HG02852 (cell line): ENCODE results near the gene MYRFL.
"Not testable (repeated sequence)": the region's sequence is repeated elsewhere in the genome, so short reads cannot be mapped to it uniquely, and the experiment has no call there.

Experiments used
- ATAC-seq: cut with Tn5 transposase; IDR thresholded peaks from one replicate; pipeline ENCODE4 v1.9.1; 2021; ENCODE audit warnings: mild to moderate bottlenecking, moderate library complexity; ENCODE audit not compliant: unreplicated experiment

The MYRFL gene

DNA sequence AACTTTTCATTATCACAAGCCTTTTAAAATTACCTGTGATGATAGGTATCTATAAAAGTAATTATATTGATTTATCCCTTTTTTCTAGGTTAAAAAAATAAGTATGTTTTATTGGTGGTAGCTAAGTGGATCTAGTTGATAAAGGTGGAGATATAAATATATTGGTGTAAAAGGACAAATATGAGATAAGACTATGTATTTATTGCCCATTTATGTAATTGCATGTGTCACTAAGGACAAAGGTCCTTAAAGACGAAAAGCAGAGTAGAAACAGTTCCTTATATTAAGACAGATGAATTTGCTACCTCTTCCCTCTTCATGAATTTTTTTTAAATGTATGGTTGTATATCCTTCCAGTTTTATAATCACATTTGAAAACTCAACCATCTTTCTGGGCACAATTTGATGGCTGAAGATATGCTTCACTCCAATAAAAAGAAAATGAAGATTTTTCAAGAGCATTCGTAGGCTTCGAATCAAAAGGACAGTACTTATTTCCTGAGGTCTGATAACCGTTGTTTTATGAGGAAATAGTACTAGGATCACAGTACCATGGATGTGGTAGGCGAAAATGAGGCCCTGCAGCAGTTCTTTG lies at the start of gene MYRFL:
TSS of gene MYRFL (plus strand) at position 262 of the 595 bp plus-strand sequence. CDS start at position 553, 291 bp downstream.
- ATAC-seq, result no peak

DNA sequence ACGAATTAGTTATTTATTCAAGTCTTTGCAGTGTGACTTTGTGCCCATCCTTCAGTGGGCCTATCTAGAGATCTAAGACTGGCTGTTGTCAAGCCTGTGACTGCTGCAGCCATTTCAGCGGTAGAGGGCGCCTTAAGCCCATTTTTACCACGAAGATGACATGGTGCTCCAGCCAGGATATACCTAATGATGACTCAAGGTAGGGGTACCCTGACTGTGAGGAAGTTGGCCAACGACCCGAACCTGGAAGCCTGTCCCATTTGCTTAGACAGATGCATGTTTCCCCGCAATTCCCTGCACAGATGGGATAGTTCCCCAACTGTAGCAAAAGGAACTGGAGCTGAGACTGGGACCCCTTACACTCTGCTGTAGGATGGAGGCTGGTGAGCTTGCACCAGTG lies 45.1 kb upstream of the MYRFL start:
- ATAC-seq, result no peak

DNA sequence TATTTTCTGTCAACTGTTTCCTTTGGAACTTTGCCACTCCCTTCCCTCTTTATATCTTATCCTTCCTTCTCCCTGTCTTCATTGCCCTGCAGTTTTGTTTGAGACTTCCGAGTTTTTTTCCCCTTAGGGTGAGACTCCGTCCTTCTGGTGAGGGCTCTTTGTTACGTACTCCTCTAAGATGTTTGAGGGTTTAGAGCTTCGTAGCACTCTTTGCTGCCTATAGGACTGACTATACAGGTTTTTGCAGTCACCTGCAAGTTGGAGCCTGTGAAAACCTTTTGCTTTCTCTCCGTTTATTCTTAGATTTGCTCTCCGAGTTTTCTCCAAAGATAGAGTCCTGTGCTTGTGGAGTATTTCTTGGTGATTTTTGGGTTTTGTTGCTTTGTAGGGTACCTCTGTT lies 41.7 kb upstream of the MYRFL start:
- no peak for ATAC-seq

DNA sequence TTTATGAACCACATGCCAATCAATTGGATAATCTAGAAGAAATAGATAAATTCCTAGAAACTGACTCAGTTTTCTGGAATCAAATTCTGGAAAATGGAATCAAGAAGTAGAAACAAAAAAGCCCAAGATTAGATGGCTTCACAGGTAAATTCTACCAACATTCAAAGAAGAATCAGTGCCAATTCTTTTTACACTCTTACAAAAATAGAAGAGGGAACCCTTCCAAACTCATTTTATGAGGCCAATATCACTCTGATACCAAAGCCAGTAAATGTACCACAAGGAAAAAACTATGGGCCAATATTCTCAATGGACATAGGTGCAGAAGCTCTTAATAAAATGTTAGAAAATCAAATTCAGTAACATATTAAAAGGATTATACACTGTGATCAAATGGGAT lies 35.7 kb upstream of the MYRFL start:
- no peak for ATAC-seq

DNA sequence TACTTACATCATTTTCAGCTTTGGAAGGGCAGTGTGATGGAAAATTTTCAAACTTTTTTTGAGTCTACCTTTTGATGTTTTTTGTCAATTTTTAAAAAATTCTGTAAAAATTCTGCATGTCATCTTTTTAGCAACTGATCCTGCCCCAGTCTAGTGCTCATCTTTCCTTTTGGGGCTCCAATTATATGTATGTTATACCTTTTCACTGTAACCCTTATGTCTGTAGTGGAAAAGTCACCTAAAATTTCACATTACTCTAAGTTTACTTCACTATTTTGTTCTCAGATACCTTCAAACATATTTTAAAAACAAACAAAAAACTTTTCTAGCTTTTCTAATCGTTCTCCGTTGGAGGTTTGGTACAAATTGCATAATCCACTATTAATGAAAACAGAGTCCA lies 32.5 kb upstream of the MYRFL start:
- no peak for ATAC-seq

DNA sequence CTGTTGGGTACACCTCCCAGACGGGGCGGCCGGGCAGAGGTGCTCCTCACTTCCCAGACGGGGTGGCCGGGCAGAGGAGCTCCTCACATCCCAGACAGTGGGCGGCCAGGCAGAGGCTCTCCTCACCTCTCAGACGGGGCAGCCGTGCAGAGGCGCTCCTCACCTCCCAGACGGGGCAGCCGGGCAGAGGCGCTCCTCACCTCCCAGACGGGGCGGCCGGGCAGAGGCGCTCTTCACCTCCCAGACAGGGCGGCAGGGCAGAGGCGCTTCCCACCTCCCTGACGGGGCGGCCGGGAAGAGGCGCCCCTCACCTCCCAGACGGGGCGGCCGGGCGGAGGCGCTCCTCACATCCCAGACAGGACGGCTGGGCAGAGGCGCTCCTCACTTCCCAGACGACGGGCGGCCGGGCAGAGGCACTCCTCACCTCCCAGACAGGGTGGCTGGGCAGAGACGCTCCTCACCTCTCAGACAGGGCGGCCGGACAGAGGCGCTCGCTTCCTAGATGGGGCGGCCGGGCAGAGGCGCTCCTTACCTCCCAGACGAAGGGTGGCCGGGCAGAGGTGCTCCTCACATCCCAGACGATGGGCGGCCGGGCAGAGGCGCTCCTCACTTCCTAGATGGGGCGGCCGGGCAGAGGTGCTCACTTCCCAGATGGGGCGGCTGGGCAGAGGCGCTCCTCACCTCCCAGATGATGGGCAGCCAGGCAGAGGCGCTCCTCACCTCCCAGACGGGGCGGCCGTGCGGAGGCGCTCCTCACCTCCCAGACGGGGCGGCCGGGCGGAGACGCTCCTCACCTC lies 17.7 kb upstream of the MYRFL start:
- ATAC-seq, result not testable (repeated sequence)

DNA sequence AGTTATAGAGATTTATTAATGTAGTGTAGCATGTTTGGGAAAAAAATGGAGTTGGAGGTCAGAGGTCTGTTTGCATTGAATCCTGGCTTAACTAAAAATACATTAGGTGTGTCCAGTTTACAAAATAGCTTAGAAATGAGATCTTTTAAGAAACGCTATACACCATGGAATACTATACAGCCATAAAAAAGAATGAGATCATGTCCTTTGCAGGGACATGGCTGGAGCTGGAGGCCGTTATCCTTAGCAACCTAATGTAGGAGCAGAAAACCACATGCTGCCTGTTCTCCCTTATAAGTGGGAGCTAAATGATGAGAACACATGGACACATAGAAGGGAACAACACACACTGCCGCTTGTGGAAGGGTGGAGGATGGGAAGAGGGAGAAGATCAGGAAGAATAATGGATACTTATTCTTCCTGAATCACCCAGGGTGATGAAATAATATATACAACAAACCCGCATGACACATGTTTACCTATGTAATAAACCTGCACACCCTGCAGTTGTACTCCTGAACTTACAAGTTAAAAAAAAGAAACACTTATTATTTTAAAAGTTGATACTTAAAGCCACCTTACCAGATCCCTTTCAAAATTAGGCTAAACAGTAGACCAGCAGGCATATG lies 14.0 kb upstream of the MYRFL start:
- ATAC-seq, result no peak

DNA sequence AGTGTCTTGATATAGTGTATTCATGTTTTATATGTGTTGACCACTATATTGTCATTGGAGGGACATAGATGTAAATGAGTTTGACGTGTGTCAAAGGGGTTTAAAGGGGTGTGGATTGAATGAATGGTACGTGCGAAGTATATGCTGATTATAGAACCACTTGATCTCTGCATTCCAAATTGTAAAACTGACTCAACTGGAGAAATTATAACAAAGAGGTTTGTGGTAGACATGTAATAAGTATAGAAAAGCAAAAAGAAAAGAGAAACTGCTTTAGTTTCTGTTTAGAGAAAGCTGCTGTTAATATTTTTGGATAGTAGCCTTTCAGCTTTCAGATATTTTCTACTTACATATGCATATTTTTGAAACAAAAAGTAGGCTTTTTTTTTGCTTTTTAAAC lies 8.9 kb upstream of the MYRFL start:
- ATAC-seq, result no peak

DNA sequence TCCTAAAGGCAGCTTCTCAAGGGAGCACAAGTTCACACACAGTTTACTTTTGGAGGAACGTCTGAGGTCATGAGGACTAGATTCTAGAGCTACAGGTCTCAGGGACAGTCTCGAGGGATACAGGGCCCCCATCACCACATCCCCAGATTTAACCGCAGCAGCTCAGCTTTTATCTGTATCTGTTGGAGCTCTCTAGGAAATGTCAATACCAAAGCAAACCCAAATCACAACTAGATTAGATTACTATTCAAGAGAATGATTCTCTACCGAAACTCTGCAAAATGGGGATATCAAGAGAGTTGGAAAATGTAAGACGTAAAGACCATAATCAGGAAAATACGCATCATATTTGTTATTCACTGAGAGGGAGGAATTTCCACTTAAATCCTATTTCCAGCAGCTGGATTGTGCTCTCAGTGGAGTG lies 4.0 kb upstream of the MYRFL start:
- no peak for ATAC-seq

DNA sequence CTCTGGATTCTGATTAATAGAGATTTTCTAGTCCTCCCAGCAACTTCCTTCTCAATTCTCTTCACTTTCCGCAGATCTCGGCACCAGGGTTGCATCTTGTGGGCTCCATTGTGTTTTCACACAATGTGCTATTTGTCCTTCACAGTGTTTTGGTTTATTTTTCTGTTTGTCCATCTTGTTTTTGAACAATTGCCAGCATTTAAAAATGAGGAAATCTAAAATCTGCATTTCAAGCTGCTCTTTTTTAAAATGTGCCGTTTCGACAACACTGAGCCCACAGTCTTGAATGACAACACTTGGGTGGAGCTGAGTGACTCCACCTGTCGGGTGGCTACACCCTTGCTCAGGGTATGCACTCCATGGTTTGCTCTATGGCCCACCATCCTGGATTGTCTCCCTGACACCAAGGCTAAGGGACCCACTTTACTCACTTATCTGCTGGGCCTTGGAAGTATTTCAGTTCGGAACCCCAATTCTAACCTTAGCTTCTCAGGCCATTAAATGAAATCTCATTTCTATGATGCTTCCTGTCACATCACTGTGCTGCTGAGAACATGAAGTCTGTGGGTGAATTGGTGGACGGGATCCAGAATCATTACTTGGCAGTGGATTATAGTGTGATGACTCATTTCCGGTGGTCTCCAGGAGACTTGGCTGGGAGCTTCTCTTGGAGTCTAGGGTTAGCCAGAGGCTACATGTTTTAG lies 3.4 kb upstream of the MYRFL start:
- no peak for ATAC-seq

DNA sequence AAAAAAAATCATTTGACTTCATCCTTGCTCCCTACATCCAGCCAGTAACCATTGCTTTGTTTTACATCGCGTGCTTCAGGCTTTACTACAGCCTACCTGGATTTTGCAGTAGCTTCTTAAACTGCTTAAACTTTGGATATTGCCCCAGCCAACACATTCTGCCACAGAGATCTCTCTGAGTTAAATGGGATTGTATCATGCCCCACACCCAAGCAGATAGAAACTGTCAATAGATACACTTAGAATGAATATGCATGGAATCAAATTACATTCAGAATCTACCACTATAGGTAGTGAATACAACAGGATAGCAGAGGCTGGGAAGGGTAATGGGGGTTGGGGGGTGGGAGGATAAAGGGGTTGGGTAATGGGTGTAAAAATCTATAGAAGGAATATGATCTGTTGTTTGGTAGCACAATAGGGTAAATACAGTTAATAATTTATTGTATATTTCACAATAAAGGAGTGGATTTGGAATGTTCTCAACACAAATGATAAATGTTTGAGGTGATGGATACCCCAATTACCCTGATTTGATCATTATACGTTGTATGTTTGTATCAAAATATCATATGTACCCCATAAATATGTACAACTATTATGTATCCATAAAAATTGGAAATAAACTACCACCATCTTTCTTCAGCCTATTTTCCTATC lies 2.7 kb upstream of the MYRFL start:
- no peak for ATAC-seq

DNA sequence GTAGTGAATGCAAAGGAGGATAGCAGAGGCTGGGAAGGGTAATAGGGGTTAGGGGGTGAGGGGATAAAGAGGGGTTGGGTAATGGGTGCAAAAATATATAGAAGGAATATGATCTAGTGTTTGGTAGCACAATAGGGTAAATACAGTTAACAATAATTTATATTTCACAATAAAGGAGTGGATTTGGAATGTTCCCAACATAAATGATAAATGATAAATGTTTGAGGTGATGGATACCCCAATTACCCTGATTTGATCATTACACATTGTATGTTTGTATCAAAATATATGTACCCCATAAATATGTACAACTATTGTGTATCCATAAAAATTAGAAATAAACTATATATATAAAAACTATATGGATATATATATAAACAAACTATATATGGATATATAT lies 999 bp upstream of the MYRFL start:
- no peak for ATAC-seq

DNA sequence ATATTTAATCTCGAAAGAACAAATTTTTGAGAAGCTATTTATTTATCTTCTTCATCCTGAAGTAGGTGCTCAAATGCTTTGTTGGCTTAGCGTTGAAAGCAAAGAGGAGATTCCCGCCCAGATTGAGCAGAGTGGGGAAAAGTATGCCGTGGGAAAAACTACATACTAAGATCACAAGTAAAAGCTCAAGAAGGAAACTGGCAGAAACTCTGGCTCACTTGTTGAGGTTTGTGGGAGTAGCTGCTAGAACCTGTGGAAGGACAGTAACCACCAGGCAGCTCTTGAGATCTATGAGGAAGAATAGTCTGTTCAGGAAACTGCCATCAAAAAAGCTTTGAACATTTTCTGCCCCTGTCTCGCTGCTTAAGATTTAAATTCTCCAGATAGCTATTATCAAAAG lies 3.9 kb downstream of the MYRFL start:
- no peak for ATAC-seq

DNA sequence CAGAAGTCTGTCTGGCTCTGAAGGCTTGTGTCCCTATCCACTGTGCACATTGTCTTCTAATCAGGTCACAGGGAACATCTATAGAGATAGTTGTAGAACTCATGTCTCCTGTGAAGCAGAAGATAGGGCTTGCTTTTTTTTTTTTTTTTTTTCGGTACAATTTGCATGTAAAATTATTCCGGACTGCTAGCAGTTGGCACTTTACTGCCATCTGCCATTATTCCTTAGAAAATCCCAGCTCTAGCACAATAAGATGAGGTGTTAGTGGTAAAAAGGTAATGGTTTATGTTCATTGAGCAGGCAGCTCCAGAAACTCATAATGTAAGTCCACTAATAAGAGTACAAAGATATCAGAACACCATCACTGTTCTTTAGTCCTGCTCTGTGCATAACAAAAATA lies 8.7 kb downstream of the MYRFL start:
- ATAC-seq, result no peak

DNA sequence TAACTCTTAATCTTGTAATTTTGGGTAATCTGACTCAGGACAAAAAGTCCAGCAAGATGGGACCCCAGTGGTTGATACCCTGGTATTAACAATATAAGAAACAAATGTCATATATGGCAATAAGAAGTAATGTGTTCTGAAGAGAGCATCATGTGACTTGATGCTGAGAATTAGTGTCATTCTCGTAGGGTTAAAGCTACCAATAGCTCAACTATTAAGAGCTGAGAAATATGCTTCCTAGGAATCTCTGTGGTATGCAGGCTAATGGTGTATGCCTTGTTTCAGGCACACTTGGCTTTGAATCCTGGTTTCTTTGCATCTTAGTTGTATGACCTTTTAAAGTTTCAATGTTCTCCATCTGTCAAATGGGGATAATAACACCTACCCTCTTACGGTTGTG lies 9.1 kb downstream of the MYRFL start:
- no peak for ATAC-seq

DNA sequence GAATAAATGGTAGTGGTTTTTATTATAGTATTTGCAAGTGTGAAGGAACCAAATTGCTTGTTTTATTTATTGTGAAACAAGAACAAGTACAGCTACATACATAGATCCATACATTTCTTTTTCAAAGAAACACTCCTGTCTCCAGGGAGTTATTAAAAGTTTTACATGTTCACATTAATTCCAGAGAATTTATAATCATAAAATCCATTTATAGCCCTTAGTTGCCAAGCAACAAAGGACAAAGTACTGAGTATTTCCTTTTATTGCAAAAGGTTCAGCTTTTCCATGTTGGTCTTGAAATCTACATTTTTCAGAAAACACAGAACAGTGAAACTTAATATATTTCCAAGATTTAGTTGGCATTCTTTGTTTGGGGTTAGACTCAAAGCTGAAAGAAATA lies 9.5 kb downstream of the MYRFL start:
- ATAC-seq, result no peak

DNA sequence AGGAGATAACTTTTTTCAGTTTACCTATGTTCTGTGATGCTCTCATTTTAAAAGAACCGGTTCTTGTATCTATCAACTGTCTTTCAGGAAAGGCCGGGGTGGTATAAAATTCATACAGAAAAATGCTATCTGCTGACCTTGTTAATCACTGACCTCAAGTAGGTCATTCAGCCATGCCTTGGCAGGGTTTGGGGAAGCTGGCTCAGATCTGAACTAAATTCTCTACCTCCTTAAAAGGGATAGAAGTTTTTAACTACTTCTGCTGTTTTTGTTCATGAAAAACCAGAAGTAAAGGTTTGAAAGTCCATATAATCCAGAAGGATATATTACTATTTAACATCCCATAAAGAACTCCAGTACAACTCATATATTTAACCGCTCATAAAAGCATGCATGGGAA lies 10.1 kb downstream of the MYRFL start:
- ATAC-seq, result no peak

DNA sequence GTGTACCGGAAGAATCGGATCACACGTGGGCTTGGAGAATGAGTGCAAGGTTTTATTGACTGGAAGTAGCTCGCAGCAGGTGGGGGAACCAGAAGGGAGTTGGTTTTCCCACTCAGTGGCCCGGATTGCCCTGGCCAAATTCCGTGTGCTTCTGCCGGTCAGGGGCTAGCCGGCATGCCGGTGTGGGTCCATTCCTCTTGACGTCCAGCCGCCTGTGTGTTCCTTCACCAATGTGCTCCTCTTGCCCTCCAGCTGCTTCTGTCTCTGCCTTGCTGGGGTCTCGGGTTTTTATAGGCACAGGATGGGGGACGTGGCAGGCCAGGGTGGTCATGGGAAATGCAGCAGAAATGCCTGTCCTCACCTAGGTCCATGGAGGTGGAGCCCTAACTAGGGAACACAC lies 11.0 kb downstream of the MYRFL start:
- ATAC-seq, result no peak

DNA sequence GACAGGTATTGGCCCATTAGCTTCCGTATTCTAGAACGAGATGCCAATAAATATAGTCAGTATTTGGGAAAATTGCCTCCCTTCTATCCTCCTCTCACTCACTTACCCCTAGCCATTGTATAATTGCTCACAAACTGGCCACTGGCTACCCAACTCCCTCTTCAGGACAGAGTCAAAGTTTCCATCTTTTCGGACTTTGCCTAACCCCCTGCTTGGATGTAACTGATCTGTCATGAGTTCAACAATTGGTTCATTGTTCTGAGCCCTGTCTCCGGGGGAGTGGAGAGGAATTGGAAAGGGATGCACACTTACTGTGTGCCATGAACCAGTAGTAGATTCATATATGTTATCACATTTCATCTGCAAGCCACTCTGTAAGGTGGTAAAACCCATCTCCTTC lies 12.2 kb downstream of the MYRFL start:
- no peak for ATAC-seq

DNA sequence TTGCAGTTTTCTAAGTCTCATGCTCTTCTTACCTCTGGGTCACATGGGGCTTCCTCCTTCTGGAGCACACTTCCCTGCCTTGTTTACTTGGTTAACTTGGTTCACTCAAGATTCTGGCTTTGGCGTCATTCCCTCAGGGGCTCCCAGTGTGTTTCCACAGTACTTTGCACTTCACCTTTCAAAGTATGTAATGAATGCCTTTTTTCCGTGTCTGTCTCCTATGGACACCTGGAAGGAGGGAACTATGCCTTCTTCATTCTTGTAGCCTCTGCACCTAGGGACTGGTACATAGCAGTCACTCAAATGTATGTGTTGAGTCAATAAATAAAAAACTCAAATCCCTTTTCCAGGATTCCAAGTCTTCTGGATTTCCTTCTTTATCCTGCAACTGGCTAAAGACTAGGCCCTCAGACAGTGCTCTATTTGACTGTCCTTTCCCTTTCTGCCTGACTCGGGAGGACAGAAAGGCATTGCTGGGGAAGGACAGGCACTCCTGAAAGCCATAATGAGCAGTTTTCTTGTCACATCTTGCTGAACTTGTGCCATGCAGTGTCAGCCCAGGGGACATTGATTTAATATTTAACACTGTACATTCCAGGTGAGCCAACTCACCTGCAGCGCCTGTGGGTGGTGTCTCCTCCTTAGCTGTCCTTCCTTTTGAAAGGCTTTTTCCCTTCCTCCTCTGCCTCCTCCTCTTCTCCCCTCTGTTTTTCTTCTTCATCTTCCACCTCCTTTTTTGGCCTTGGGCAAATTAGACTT lies 12.8 kb downstream of the MYRFL start:
- no peak for ATAC-seq
